GM06990 (cell line): ENCODE data around the gene ZNF511.

Experiments
- DNase-seq: peaks from one replicate; pipeline ENCODE4 v3.0.0-alpha.2; 2011; ENCODE audit not compliant: insufficient read length; ENCODE audit errors: extremely low read depth
- H3K27me3 ChIP-seq: replicated peaks from 2 replicates; pipeline ENCODE4 v1.6.0; 2011; ENCODE audit warnings: low read length; ENCODE audit not compliant: control insufficient read depth, insufficient read depth
- H3K36me3 ChIP-seq: 2 replicates; pipeline ENCODE4 v1.5.1; 2011; ENCODE audit warnings: low read length; ENCODE audit not compliant: control insufficient read depth, insufficient read depth
- H3K4me3 ChIP-seq: replicated peaks from 2 replicates; pipeline ENCODE4 v1.5.1; 2011; ENCODE audit warnings: low read depth, mild to moderate bottlenecking, control low read depth, low read length
- CTCF ChIP-seq: IDR thresholded peaks from 2 replicates; pipeline ENCODE4 v1.5.1; 2011; ENCODE audit warnings: low read length, control low read depth, mild to moderate bottlenecking, inconsistent platforms; ENCODE audit not compliant: insufficient read depth, poor library complexity, severe bottlenecking

ZNF511 gene

GRCh38 chr10:133279326-133280226 is 29.1 kb upstream of the ZNF511 start:
- Histone ChIP-seq H3K36me3 (peaks cover 17% of the 10 kb centered on the region), H3K4me3 (no peak overlapping the region), H3K27me3 (no peaks in the 10 kb centered on the region)
- TF ChIP-seq CTCF: no peak
- no peak for DNase-seq

GRCh38 chr10:133280391-133281059 is 28.2 kb upstream of the ZNF511 start:
- TF ChIP-seq CTCF: no peak
- peaks cover 25% of the 10 kb centered on the region for H3K36me3 ChIP-seq
- no peak overlapping the region for H3K4me3 ChIP-seq
- H3K27me3 ChIP-seq: no peaks in the 10 kb centered on the region
- DNase-seq: no peak

GRCh38 chr10:133281084-133281483 is 27.6 kb upstream of the ZNF511 start:
- H3K36me3 ChIP-seq: peaks cover 26% of the 10 kb centered on the region
- no peak for DNase-seq
- no peaks in the 10 kb centered on the region for H3K27me3 ChIP-seq
- no peak overlapping the region for H3K4me3 ChIP-seq
- no peak for TF ChIP-seq CTCF

- Histone ChIP-seq H3K27me3 (no peaks in the 10 kb centered on the region), H3K36me3 (peaks cover 27% of the 10 kb centered on the region), H3K4me3 (no peak overlapping the region)
- TF ChIP-seq CTCF: no peak
- DNase-seq: no peak
Measured at GRCh38 chr10:133281628-133282372, 26.9 kb upstream of the ZNF511 start.

GRCh38 chr10:133282846-133283390 is 25.8 kb upstream of the ZNF511 start:
- no peak for DNase-seq
- no peak overlapping the region for H3K4me3 ChIP-seq
- H3K36me3 ChIP-seq: peaks cover 28% of the 10 kb centered on the region
- no peaks in the 10 kb centered on the region for H3K27me3 ChIP-seq
- TF ChIP-seq CTCF: no peak
